ENCODE data around the gene LARP6.

LARP6 gene

GRCh38 chr15:70792171-70792573, 61.8 kb downstream of the LARP6 start:
- no peak for DNase-seq

- DNase-seq = no peak
Measured at GRCh38 chr15:70791259-70791658, 62.7 kb downstream of the LARP6 start.

GRCh38 chr15:70789213-70789612, 64.7 kb downstream of the LARP6 start:
- no peak for DNase-seq

- no peak for DNase-seq
Measured at GRCh38 chr15:70788114-70789049, 65.6 kb downstream of the LARP6 start.

- no peak for DNase-seq
Measured at GRCh38 chr15:70786996-70787395, 67.0 kb downstream of the LARP6 start.

GRCh38 chr15:70783610-70784022, 70.3 kb downstream of the LARP6 start:
- DNase-seq = no peak

- DNase-seq = no peak
Measured at GRCh38 chr15:70783041-70783440, 70.9 kb downstream of the LARP6 start.

GRCh38 chr15:70781236-70781635, 72.7 kb downstream of the LARP6 start:
- no peak for DNase-seq

Data from NCI-H187 (cell line).